IPS-18c (cell line): Measurements from ENCODE around the gene PLGRKT.
"Not testable (repeated sequence)": the region's sequence is repeated elsewhere in the genome, so short reads cannot be mapped to it uniquely, and the experiment has no call there.

Experiments used
- H3K4me3 ChIP-seq: 2 replicates; pipeline ENCODE4 v1.7.0; 2013; ENCODE audit warnings: low read depth, mild to moderate bottlenecking, low read length, moderate library complexity; ENCODE audit not compliant: insufficient read depth
- H3K9me3 ChIP-seq: one replicate; pipeline ENCODE4 v1.6.1; 2013; ENCODE audit warnings: mild to moderate bottlenecking, low read length, moderate library complexity; ENCODE audit not compliant: control insufficient read depth, insufficient read depth

Gene PLGRKT

DNA sequence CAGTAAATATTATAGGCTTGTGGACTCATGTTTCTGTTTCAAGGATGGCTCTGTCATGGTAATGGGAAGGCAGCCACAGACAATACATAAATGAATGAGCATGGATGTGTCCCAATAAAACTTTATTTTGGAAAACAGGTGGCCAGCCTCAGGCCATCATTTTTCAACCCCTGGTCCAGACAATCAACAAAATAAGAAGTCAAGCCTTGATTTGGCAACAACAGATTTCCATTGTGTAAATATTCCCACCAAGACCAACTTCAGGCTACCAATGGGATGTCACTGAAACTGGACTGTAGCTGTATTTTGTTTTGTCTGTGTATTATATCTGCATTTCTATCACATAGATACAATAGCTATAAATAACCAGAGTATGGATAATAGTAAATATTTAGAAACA, 77.4 kb downstream of the PLGRKT start:
- H3K4me3 ChIP-seq: no peak overlapping the region
- no peaks in the 10 kb centered on the region for H3K9me3 ChIP-seq

DNA sequence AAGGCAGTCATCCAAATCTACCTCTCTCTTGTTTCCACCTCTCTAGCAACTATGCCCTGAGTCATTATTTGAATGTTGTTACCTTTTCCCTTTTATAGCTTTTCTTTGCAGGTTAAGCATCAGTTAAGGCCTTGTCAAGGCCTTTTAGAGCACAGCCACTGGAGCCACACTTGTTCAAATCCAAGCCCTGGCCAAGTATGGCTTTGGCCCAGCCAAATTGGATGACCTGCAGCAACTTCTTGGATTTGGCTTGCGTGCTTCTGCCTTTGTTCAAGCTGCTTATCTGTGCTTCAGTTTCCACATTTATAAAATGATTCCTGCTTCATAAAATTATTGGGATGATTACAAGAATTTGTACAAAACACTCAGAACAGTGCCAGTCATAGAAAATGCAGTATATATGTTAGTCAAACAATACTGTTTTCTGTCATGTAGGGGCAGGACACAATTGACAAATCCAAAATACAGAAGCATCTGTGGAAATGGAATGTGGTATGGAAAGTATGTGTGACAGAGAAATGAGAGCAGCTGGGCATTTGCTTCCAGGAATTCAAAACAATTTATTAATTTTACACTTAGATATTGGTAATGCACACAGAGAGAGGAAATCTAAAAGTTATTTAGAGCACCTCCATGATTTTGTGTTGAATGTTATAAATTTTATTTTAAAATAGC, 80.2 kb downstream of the PLGRKT start:
- no peak overlapping the region for H3K4me3 ChIP-seq
- no peaks in the 10 kb centered on the region for H3K9me3 ChIP-seq

DNA sequence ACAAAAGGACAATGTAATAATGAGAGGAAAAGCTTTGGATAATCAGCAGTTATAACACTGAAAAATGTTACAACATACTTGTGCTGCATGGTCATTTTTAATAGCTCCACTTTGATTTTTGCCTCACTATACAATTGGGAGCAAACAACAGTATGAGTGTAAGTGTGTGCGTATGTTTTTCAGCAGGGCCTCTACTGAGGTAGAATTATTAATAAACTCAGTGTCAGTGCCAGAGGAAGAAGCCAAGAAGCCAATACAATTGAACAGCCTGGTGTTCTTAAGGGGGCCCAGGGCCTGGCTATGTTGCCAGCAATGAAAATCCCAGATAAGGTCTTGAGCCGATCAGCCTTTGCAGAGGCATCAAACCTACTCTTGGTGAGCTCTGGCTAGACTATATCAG, 81.9 kb downstream of the PLGRKT start:
- Histone ChIP-seq H3K9me3 (no peaks in the 10 kb centered on the region), H3K4me3 (no peak overlapping the region)

DNA sequence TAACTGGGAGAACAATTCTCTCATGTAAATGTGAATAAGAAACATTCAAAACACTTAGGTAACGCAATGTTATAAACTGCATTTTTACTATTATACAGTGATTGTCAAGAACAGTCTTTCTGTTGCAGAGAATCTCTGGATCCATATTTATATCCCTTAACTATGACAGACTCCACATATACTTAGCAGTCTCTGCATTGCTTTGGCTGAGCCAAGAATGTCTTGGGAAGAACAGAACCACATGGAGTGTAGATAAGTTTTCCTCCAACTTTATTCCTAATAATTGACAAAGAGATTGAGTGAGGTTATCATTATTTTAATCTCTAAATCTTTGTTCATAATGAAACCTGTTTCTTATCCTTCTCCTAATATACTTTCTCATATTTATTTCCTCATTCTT, 82.5 kb downstream of the PLGRKT start:
- Histone ChIP-seq H3K9me3 (no peaks in the 10 kb centered on the region), H3K4me3 (no peak overlapping the region)

DNA sequence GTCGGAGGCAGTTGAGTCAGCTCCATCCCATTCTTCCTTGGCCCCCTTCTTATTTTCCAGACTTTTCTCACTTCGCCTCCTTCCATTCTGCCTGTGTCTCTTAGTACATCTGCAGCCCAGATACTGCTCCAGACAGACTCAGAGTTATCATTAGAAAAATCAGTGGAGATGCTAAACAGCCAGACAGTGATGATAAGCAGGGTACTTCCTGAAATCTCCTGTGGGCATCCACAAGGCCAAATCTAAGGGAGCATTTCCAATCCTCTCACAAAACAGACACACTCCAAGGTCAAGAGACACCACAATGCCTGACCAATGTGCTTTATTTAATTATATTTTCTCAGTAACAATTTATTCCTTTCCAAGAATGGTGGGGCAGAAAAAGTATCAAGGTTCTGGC, 83.5 kb downstream of the PLGRKT start:
- Histone ChIP-seq H3K4me3 (no peak overlapping the region), H3K9me3 (no peaks in the 10 kb centered on the region)

DNA sequence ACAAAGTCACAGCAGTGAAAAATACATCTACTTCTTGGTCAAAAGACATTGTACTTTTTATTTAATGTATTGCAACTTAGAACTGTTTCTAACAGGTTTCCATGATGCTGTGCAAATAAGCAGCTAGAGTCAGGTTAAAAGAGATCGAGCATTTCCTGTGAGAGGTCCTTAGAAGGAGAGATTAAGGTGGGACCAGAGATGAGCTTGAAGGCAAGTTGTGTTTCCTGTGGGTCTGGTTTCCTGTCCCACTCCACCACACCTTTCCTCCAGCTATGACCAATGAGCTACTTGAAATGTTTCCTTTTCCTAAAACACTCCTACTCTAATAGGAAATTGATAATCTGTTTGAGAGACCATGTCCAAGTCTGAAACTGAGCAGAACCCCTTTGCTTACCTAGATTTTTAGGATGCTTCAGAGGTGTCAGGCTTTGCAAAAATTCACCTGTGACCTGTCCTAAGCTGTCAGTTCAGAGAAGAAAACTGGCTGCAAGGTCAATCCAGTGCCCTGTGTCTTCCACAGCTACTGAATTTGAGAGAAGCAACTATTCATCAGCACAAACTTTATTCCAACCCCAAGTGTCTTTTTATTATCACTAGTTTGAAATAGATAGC, 85.0 kb downstream of the PLGRKT start:
- no peak overlapping the region for H3K4me3 ChIP-seq
- peaks cover 2% of the 10 kb centered on the region for H3K9me3 ChIP-seq

DNA sequence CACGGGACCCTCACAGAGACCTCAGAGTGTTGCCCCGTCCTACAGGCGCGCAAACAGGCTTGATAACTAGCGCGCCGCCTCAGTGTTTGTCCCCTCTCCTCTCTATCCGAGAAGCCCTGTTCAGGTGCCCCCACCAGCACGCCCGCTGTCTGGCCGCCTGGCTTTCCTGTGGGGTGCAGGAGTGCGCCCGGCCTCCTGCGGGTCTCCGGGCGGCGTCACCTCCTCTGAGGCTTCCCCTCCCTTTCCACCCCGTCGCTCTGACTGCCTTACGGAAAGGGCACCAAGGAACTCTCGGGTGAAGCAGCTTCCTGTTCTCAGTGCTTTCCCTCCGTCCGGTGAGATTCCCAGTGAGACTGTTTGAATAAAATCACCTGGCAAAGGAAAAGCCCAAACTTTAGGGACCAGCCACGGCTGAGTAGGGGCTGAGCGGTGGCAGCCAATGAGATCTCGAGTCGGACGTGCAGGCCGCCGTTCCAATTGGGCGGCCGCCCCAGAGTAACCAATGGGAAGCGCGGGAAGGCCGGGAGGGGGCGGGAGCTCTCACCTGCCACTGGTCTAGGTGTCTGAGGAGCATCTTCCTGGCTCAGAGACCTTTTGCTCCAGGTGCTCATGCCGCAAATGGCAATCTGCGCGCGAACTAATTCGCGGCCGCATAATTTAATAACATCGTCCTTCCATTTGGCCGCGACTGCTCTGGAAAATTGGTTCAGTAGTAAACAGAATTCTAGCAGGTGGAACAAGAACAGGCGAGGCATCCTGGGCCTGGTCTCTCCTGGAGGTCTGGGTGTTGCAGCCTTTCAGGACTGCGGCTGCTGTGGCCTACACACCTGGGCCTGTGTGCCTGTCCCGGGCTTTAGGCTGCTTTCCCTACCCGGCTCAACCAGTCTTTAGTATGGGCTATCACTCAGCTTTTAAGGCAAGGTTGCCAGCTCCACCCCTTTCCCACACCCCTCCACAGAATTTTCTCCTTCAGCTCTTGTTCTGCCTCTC, 98.4 kb downstream of the PLGRKT start, which contains the start of gene RLN1:
Gene RLN1, minus strand, starts transcription at position 885 of the 990 bp plus-strand sequence. Its CDS starts 130 bp downstream, at position 755.
- H3K4me3 ChIP-seq, H3K9me3 ChIP-seq: not testable (repeated sequence)

DNA sequence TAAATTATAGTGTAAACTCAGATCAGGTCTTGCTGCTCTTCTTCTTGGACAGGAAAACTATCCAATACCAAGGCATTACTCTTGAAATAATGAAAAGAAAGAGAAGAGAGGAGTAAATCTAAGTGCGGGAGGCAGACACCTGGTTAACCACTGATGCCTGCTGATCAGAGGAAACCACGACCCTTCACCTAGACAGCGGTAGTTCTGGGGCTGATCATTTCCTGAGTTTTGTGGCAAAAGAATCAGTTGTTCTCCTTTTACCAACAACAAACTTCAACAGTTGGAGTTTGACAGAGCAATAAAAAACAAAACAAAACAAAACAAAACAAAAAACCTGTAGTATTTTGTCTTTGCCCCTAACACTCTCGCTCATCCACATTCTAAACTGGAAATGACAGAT, 101.0 kb downstream of the PLGRKT start:
- no peaks in the 10 kb centered on the region for H3K9me3 ChIP-seq
- no peak overlapping the region for H3K4me3 ChIP-seq

DNA sequence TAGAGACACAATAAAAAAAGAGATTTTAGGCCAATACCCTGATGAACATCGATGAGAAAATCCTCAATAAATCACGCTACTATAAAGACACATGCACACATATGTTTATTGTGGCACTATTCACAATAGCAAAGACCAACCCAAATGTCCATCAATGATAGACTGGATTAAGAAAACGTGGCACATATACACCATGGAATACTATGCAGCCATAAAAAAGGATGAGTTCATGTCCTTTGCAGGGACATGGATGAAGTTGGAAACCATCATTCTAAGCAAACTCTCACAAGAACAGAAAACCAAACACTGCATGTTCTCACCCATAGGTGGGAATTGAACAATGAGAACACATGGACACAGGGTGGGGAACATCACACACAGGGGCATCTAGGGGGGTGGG, 106.4 kb downstream of the PLGRKT start:
- H3K9me3 ChIP-seq, H3K4me3 ChIP-seq: not testable (repeated sequence)

DNA sequence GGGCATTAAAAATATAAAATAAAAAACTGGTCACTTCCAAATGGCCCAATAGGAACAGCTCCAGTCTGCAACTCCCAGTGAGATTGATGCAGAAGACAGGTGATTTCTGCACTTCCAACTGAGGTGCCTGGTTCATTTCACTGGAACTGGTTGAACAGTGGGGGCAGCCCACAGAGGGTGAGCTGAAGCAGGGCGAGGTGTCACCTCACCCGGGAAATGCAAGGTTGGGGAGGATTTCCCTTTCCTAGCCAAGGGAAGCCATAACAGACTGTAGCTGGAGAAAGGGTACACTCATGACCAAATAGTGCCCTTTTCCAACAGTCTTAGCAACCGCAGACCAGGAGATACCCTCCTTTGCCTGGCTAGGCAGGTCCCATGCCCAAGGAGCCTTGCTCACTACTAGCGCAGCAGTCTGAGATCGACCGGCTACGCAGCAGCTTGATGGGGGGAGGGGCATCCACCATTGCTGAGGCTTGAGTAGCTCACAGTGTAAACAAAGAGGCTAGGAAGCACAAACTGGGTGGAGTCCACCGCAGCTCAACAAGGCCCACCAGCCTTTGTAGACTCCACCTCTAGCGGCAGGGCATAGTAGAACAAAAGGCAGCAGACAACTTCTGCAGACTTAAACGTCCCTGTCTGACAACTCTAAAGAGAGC, 110.7 kb downstream of the PLGRKT start:
- no peaks in the 10 kb centered on the region for H3K9me3 ChIP-seq

DNA sequence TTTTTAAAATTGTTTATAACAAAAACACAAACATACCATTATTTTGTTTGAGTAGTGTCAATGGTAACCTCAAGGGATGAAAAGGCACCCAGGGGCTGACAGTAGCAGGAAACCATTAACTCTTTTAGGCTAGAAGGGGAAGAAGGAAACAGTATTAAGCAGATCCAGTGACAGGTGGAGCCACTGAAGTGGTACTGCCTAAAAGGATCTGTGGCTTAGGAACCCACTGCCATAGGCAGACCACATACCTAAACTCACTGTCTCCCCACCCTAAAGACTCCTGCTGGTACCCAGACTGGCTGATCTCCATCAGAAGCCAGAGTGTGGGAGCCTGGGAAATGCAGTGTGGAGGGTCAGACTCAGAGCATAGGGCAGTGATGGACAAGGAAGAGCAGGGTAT, 111.5 kb downstream of the PLGRKT start:
- no peaks in the 10 kb centered on the region for H3K9me3 ChIP-seq

More for the DNA sequence above, 110.7 kb downstream of the PLGRKT start:
- peak overlapping the region; percentile 34; the same call in 1 of the 2 replicates for H3K4me3 ChIP-seq

DNA sequence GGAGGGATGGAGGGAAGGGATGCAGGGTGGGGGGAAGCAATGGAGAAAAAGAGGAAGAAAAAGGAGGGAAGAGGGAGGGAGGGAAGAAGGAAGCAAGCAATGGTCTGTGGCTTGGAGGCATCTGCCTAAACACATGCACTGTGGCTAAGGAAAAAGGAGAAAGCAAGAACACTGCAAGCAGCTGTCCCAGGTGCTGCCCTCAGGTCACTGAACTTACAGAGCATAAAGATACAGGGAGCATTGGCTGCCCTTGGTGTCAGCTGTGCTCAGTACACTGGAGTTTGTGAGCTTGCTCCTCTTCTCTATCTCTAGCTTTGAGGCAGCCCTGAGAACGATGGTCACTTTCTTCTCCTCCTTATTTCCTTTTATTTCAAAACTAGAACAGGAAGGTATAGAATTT, 116.1 kb downstream of the PLGRKT start:
- H3K9me3 ChIP-seq, H3K4me3 ChIP-seq: not testable (repeated sequence)

More for the DNA sequence above, 111.5 kb downstream of the PLGRKT start:
- no peak overlapping the region for H3K4me3 ChIP-seq

DNA sequence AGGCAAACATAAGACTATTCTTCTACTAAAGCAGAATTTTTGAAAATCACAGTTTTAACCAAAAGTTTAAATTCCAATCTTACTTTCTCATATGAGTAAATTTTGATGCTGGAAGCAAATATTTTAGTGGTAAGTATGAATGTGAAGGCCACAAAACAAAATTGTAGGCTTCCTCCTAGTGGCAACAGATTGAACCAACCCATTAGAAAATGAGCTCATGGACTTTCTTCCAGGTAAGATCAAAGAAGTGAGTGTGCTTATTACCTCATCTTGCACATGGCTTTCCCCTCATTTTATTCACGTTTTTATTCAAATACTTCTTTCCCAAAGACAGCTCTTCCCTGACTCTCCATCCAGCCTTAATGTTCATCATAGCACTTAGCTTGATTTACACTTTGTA, 116.7 kb downstream of the PLGRKT start:
- H3K4me3 ChIP-seq: no peak overlapping the region
- H3K9me3 ChIP-seq: no peaks in the 10 kb centered on the region

DNA sequence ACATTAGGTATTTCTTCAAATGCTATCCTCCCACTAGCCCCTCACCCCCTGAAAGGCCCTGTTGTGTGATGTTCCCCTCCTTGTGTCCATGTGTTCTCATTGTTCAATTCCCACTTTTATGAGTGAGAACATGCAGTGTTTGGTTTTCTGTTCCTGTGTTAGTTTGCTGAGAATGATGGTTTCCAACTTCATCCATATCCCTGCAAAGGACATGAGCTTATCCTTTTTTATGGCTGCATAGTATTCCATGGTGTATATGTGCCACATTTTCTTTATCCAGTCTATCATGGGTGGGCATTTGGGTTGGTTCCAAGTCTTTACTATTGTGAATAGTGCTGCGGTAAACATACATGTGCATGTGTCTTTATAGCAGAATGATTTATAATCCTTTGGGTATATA, 121.3 kb downstream of the PLGRKT start:
- not testable (repeated sequence) for H3K9me3 ChIP-seq, H3K4me3 ChIP-seq

DNA sequence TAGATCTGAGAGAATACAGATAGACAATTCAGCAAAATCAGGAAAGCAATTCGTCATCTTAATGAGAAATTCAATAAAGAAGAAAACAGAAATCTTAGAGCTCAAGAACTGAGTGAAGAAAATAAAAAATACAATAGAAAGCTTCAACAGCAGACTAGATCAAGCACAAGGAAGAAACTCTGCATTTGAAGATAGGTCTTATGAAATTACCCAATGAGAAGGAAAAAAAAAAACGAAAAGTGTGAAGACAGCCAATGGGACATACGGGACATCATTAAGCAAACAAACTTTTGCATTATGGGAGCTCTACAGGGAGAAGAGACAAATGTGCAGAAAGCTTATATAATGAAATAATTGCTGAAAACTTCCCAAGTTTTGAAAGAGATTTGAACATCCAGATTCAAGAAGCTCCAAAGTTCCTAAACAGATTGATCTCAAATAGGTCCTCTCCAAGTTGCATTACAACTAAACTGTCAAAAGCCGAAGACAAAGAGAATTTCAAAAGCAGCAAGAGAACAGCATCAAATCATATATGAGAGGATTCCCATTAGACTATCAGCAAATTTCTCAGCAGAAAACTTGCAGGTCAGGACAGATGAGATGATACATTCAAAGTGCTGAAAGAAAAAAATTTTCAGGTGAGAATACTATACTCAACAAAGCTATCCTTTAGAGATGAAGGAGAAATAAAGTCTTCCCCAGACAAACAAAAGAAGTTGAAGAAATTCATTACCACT, 122.4 kb downstream of the PLGRKT start:
- H3K9me3 ChIP-seq: no peaks in the 10 kb centered on the region
- no peak overlapping the region for H3K4me3 ChIP-seq

DNA sequence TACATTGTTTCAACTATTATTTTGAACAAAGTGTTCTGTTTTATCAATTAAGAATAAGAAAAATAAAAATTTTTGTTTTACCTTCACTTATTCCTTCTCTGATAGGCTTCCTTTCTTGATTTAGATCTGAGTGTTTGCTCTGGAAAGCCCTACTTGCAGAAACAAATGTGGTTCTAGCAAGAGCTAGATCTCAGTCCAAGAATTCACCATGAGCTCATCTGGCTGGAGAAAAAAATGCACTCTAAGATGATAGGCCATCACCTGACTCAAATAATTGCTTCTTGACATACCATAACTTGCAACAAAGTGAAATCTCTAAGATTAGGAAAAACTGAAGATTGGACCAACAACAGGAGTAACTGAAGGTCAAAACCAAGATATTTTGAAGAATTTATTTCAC, 126.9 kb downstream of the PLGRKT start:
- no peak overlapping the region for H3K4me3 ChIP-seq
- no peaks in the 10 kb centered on the region for H3K9me3 ChIP-seq
